ENCODE data around the gene SOX6.
A peak's percentile ranks its signal among the peaks of the same experiment; 100 is the strongest.

SOX6 gene

GRCh38 chr11:16313846-16314245, 42.5 kb downstream of the SOX6 start:
- FAIRE-seq, result no peak

- no peak for FAIRE-seq
Observed at GRCh38 chr11:16312233-16312765, 44.0 kb downstream of the SOX6 start.

DNA sequence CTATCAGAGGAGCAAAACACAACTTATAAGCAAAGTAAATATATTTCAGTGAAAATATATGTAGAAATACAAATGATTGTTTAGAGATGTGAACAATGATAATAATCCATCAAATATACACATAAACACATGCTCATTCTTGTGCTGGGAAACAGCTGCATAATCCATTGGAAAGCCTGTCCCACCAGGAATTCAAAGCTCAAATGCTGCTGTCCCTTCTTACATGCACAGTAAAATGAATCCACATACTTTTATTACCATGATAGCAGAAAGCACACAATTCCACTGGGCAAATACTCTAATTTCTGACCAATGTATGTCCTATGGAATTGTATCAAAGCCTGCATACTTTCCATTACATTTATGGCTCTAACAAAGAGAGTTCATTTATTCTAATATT, 44.5 kb downstream of the SOX6 start:
- FAIRE-seq, result no peak

DNA sequence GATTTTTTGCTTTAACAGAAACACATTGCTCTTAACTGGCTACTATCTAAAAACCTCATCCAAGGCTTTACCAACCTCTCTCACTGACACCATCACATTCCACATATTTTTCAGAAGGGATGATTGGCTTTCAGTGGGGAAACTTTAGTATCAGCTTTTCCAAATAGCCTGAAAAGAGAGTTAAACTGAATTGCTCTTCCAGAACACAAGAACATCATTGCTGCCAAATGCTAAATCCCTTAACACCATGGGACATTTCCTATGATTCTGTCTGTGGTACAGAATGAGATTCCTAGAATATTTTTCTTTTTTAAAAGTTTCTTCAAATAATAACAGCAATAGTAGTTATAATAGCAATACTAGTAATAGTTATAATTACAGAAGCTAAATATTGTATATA, 45.4 kb downstream of the SOX6 start:
- no peak for FAIRE-seq

DNA sequence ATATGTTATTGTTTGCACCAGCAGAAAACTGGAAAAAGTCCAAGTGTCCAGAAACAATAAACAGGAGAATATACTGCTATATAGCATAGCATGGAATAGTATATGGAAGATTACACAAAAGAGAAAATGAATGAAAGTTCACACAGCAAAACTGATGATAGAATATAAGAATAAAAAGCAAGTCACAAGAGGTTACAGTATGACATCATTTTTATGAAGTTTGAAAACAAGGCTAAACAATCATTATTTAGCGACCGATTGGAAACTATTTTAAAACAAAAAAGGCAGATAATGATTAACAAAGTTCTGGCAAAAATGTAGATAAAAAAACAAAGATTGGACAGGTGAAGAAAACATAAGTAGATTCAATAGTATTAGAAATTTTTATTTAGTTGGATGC, 47.1 kb downstream of the SOX6 start:
- FAIRE-seq, result peak; percentile 71

DNA sequence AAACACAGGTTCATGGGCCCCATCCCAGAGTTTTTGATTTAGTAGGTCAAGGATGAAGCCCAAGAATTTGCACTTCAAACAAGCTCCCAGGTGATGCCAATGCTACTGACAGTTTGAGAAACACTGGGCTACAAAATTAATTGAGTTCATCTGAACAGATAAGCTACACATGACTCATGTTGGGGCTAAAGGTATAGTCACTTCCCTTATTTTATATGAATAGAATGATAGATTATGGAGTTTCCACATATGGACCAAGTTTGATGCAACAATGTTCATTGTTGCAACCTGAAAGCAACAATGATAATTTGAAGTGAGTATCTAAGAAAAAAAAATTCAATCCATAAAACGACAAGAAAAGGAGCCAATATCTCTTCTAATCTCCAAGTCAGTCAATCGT, 54.9 kb downstream of the SOX6 start:
- FAIRE-seq, result no peak

DNA sequence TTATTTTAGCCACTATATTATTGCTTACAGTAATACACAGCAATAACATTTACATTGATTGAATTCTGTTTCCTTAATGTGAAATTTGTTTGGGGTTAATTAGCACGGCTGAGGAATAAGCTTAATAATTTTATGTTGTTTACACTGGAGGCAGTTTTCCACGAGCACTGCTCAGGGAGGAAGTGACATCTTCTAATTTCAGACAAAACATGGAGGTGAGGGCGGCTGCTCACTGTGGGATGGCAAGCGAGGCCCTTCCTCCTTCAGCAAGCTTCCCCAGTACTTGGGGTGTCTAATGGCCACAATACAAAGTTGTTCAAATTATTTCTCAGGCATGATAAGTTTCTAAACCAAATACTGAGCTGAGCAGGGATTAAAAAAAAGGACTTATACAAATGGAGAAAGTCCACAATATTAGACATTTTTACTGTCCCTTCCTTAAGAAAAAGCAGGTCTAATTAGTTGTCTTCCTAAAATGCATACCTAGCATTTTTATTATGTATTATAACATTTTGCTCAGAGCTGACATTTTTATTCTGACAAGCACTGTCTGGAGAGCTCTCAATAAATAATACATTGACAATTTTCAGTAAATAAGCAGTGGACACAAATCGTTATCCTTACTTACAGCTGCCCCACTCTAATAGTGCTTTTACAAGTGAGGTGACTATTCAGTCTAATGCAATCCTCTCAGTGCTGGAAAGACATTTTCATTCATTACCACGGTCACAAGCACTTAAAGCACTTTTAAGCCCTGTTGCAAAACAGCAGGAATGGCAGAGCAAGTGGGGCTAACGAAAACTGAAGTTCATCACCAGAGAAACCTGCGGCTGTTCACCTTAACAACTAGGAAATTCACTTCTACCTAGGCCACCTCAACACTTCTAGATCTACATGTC, 56.2 kb downstream of the SOX6 start:
- FAIRE-seq, result peak; percentile 90

- FAIRE-seq, result peak; percentile 92
Observed at GRCh38 chr11:16299390-16299789, 57.0 kb downstream of the SOX6 start.

DNA sequence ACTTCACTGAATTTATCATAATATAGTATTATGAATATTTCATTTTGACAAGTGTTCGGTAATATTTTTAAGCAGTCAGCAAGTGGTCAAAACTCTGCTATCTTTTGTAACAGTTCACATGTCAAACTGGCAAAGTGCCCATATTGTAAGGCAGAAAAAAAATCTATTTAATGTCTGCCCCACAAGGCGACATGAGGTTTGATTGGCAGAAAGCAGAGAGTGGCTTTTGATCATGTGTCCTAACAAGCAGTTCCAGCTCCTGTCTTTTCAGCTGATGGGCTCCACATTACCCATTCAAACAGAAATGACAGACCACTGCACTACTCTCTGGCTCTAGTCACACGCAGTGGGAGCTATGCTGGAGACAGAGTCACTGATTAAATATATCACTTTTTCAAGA, 59.0 kb downstream of the SOX6 start:
- FAIRE-seq, result no peak

GRCh38 chr11:16296273-16296672, 60.1 kb downstream of the SOX6 start:
- FAIRE-seq, result no peak

GRCh38 chr11:16295592-16295991, 60.8 kb downstream of the SOX6 start:
- FAIRE-seq, result no peak

- peak; percentile 98 for FAIRE-seq
Observed at GRCh38 chr11:16293204-16293681, 63.1 kb downstream of the SOX6 start.

DNA sequence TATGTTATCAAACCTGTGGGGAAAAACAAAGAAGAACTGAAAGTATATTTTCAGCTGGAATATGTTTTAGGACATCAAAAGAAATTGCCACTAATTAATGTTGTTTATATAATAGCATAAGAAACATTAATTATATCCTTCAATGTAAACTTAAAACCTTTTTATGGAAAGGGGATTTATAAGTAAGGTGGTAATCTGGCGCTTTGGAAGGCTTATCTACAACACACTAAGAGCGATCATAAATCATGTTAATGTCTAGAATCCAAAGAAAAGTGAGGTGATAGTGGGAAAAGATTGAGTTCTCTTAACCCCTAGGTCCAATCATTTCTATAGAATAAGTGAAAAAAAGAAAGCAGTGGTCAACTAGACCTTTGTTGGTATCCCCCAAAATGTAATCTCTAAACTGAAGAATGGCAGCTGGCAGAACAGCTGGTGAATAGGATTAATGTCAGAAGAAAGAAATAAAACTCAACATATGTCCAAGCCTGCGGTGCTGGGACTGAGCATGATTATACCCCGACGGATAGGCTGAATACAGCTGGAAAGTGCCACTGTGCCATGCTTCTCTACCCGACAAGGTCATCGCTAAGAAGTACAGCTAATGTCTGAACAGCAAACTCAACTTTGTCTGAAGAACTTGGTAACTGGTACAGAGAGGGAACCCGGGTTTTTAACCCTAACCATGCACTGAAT, 64.0 kb downstream of the SOX6 start:
- peak; percentile 43 for FAIRE-seq

- no peak for FAIRE-seq
Observed at GRCh38 chr11:16291729-16292128, 64.6 kb downstream of the SOX6 start.

DNA sequence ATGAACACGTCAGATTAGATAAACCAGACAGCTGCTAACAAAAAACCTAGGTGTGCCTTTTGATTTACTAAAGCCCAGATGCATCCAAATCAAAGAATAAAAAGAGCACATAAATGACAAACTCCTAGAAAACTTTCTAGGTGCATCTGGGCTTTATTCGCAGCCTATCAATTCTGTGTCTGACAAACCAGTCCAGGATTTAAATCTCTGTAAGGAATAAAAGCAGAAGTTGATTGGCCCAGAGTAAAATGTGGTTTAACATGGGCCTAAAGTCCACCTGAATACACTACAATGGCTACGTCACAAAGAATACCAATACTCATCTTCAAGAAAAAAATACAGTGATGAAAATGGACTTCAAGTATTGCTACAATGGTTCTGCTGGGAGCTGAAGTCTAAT, 66.8 kb downstream of the SOX6 start:
- no peak for FAIRE-seq

DNA sequence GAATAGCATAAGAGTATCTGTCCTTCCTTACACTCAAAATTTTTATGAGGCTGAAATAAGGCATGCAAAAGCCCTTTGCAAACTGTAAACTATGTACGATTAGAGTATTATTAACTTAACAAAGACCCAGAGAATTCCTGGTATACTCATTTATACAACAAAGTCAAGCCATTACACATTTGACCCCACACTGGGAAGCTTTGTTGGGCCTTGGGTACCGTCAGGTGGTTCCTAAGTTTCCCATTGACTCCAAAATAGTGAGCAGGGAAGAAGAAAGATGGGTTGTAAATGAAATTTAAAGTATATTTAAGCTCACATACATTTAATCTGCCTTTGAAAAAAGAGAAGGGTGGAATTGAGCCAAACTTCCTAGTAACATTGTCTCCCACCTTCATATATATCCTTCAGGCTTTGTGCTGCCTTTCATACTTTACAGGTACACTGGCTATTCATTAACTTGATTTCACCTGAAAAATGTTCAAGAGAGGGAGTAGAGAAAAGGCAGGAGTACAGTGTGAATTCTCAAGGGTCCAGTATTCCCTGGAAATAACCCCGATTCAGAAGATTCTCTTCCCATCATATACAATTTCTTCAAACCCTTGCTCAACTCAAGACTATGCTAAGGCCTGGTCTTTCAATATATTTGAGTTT, 68.6 kb downstream of the SOX6 start:
- no peak for FAIRE-seq

DNA sequence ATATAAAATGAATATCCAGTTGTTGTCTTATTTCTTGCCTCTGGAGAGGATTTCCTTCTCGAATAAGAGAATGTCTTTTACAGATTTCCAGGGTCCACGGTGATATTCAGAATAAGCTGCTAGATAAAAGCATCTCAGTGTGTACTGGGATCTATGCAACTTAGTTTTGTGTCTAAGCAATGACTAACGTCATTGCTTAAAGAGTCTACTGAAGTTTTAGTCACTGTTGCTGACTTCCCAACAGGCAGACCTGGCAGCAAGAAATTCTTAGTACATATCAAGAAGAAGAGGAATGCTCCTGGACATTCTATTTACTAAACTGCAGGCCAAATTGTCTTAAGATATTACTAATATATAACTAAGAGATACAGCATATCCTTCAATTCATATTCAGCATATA, 70.3 kb downstream of the SOX6 start:
- no peak for FAIRE-seq

GRCh38 chr11:16280256-16280682, 76.1 kb downstream of the SOX6 start:
- peak; percentile 92 for FAIRE-seq

- FAIRE-seq, result peak; percentile 76
Observed at GRCh38 chr11:16279524-16279923, 76.8 kb downstream of the SOX6 start.

- no peak for FAIRE-seq
Observed at GRCh38 chr11:16278979-16279378, 77.4 kb downstream of the SOX6 start.

DNA sequence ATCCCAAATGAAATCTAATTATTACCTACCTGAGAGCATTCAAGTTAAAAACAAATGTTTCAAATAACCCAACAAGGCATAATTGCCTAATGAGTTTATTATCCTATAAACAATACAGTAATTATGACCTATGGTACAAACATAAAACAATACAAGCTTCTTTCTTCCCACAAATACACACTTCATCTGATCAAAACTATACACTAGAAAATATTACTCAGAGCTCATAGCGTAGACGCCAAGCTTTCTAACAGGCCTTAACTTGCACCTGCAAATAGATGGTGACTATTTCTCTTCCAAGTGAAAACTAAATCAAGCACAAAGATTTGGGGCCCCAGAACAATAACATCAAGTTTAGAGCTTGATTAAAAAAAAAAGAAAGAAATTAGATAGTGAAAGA, 78.1 kb downstream of the SOX6 start:
- no peak for FAIRE-seq

GRCh38 chr11:16276251-16276650, 80.1 kb downstream of the SOX6 start:
- no peak for FAIRE-seq

DNA sequence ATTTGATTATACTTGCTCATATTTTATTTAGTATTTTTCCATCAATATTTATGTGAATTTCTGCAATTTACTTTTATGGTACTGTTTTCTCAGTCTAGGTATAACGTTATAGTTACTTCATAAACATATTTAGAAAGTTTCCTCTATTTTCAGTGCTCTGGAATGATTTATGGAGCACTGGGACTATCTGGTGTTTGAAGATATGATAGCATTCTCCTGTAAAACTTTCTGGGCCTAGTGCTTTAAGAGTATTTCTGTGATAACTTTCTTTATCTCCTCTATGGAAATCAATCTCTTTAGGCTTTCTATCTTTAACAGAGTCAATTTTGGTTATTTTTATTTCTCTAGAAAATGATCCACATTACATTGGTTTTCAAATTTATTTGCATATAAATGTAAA, 85.1 kb downstream of the SOX6 start:
- FAIRE-seq, result peak; percentile 65
